ENCODE results near the gene FBXW11.

DNA sequence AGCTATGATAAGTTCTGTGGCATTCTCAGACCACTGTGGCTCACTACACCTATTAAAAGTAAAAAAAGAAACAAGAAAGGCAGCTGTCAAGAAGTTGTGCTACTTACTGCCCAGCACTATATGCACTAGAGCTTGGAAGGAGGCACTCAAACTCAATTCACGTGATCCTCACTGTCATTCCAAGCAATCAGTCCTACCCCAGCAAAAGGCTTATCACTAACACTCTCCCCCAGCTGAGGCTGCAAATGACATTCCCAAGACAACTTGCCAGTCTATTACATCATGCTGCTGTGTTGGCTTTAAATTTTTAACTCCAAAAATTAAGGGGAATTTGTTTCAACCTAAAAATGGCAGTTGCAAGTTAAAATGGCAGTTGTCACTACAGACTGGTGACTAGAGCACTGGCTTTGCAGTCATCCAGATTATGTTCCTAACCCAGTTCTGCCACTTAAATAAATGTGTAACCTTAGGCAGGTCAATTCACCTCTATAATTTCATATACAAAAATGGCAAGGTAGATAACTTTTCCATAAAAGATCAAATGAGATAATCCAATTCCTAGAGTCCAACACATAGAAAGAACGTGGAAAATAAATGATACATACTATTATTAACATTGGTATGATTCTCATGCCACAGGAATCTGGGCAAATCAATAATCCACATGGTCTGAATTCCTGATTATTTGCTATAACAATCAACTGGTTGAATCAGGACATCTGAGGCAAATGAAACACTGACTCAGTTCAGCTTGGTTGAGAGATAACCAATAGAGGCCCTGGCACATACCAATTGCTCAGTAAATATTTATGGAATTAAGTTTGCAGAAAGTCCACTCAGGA, 52.4 kb downstream of the FBXW11 start:
- TF ChIP-seq ARNT (IDR thresholded peaks at IDR 0.05) = no peak
- TF ChIP-seq CTBP1 (IDR thresholded peaks at IDR 0.05; ENCODE audit: borderline replicate concordance) = no peak
- TF ChIP-seq SUZ12 (IDR thresholded peaks at IDR 0.05) = no peak
- no peak for TF ChIP-seq SP1 (IDR thresholded peaks at IDR 0.05)
- no peak for TF ChIP-seq BHLHE40 (IDR thresholded peaks at IDR 0.05; ENCODE audit: borderline replicate concordance)
- TF ChIP-seq FOXA1 (IDR thresholded peaks at IDR 0.05) = no peak
- no peak for TF ChIP-seq ZNF384 (IDR thresholded peaks at IDR 0.05)
- TF ChIP-seq LEF1 (IDR thresholded peaks at IDR 0.05; ENCODE audit: borderline replicate concordance) = no peak
- TF ChIP-seq FOXM1 (IDR thresholded peaks at IDR 0.05; ENCODE audit: borderline replicate concordance) = no peak
- TF ChIP-seq, protein P1, sequence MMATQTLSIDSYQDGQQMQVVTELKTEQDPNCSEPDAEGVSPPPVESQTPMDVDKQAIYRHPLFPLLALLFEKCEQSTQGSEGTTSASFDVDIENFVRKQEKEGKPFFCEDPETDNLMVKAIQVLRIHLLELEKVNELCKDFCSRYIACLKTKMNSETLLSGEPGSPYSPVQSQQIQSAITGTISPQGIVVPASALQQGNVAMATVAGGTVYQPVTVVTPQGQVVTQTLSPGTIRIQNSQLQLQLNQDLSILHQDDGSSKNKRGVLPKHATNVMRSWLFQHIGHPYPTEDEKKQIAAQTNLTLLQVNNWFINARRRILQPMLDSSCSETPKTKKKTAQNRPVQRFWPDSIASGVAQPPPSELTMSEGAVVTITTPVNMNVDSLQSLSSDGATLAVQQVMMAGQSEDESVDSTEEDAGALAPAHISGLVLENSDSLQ (IDR thresholded peaks at IDR 0.05) = no peak
- no peak for TF ChIP-seq FOXK2 (IDR thresholded peaks at IDR 0.05)
- TF ChIP-seq NFRKB (IDR thresholded peaks at IDR 0.05) = no peak
- no peak for TF ChIP-seq L3MBTL2 (conservative IDR thresholded peaks at IDR 0.05)
- no peak for TF ChIP-seq TARDBP (IDR thresholded peaks at IDR 0.05)
